Measurements from ENCODE around the gene KMO. TPM values are rescaled to one million over a fixed set of nuclear protein-coding genes. Genes with fewer than 3 reads are reported as not detected.

Gene KMO
- total RNA-seq, 1 experiment from 2014 or later: not detected

- Histone ChIP-seq H3K79me1 (ENCODE audit: insufficient read depth, low read depth, low read length, poor library complexity, severe bottlenecking) (no peaks in the 10 kb centered on the region), H3K4me1 (ENCODE audit: insufficient read depth, low read length) (no peaks in the 10 kb centered on the region), H2BK120ac (ENCODE audit: low read depth, low read length, poor library complexity, severe bottlenecking) (no peak overlapping the region), H3K79me2 (ENCODE audit: insufficient read depth, low read length) (no peaks in the 10 kb centered on the region), H2BK20ac (ENCODE audit: low read depth, low read length, poor library complexity, severe bottlenecking) (no peak overlapping the region), H2AFZ (ENCODE audit: low read length) (no peak overlapping the region), H2BK12ac (ENCODE audit: insufficient read length, low read depth, low read length) (no peak overlapping the region), H3K56ac (ENCODE audit: insufficient read length, low read depth, low read length) (no peak overlapping the region), H3K23me2 (ENCODE audit: insufficient read length, low read depth, low read length, poor library complexity, severe bottlenecking) (no peaks in the 10 kb centered on the region), H3K23ac (ENCODE audit: insufficient read length, low read depth, low read length) (no peak overlapping the region), H3K4me2 (ENCODE audit: insufficient read depth, insufficient read length, low read length) (no peak overlapping the region), H2BK5ac (ENCODE audit: insufficient read length, low read length) (no peak overlapping the region), H4K5ac (ENCODE audit: insufficient read length, low read depth, low read length) (no peak overlapping the region), H4K91ac (ENCODE audit: insufficient read length, low read depth, low read length) (no peak overlapping the region), H3K9ac (ENCODE audit: extremely low read depth, insufficient read length, low read length) (no peak overlapping the region), H2BK15ac (ENCODE audit: low read depth, low read length) (no peak overlapping the region), H3K9me3 (ENCODE audit: control insufficient read depth, low read depth, low read length) (no peaks in the 10 kb centered on the region), H3K4ac (ENCODE audit: low read depth, low read length) (no peak overlapping the region), H3K14ac (ENCODE audit: insufficient read depth, low read length) (no peak overlapping the region), H2AK5ac (ENCODE audit: insufficient read length, low read length) (no peak overlapping the region), H4K20me1 (ENCODE audit: control insufficient read depth, insufficient read depth, insufficient read length) (no peaks in the 10 kb centered on the region), H3K18ac (ENCODE audit: insufficient read length, low read depth, low read length) (no peak overlapping the region), H3T11ph (ENCODE audit: low read length) (no peak overlapping the region), H4K8ac (replicated peaks; ENCODE audit: insufficient read length, low read depth, low read length) (no peak overlapping the region), H3K27me3 (ENCODE audit: insufficient read depth, low read length) (no peaks in the 10 kb centered on the region), H3K27ac (ENCODE audit: insufficient read length, low read depth, low read length) (no peak overlapping the region)
- Mint-ChIP-seq H3K4me3 (no peak overlapping the region), H3K27me3 (ENCODE audit: low read depth) (no peaks in the 10 kb centered on the region), H3K27ac (no peak overlapping the region), H3K4me1 (no peaks in the 10 kb centered on the region; a peak in 1 of 4 replicates), H3K36me3 (ENCODE audit: insufficient read depth in 1 of 3, low read depth in 3 of 3) (no peaks in the 10 kb centered on the region; a peak in 1 of 7 replicates), H3K9me3 (no peaks in the 10 kb centered on the region)
- WGBS (ENCODE audit: extremely low coverage, insufficient read length, low lambda C conversion rate): no CpG with 5 or more reads among the region's 7 CpGs
- no peak for TF ChIP-seq CTCF (conservative IDR thresholded peaks at IDR 0.05)
- no peak for DNase-seq
These were observed 57.3 kb downstream of the KMO start for GRCh38 chr1:241589521-241589920.
